ENCODE data around the gene TRERF1. TPM values are rescaled to one million over a fixed set of nuclear protein-coding genes. Genes with fewer than 3 reads are reported as not detected.
A peak's percentile ranks its signal among the peaks of the same experiment; 100 is the strongest.
"Not testable (repeated sequence)": the region's sequence is repeated elsewhere in the genome, so short reads cannot be mapped to it uniquely, and the experiment has no call there.

The TRERF1 gene
- total RNA-seq, 1 donor, result 6.5 TPM

DNA sequence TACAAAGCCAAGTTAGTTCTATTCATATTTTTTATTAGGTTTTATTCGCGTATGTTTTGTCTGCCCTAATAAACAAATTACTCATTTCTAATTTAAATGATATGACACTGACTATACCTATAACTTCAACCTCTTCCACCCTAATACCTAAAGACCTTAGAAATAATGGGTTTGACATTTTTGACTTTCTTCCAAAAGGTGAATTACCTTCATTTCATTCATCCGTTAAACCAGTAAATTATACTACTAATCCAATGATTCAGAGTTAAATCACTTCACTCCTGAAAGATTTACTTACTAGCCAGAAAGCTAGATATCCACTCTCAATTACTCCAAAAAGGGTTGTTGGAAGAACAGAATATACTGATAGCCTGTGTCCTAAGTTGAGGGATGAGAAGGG is 239.3 kb downstream of the TRERF1 start:
- H3K4me3 ChIP-seq (ENCODE audit: low read depth, low read length), result no peak overlapping the region
- TF ChIP-seq, protein P1, sequence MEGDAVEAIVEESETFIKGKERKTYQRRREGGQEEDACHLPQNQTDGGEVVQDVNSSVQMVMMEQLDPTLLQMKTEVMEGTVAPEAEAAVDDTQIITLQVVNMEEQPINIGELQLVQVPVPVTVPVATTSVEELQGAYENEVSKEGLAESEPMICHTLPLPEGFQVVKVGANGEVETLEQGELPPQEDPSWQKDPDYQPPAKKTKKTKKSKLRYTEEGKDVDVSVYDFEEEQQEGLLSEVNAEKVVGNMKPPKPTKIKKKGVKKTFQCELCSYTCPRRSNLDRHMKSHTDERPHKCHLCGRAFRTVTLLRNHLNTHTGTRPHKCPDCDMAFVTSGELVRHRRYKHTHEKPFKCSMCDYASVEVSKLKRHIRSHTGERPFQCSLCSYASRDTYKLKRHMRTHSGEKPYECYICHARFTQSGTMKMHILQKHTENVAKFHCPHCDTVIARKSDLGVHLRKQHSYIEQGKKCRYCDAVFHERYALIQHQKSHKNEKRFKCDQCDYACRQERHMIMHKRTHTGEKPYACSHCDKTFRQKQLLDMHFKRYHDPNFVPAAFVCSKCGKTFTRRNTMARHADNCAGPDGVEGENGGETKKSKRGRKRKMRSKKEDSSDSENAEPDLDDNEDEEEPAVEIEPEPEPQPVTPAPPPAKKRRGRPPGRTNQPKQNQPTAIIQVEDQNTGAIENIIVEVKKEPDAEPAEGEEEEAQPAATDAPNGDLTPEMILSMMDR (IDR thresholded peaks at IDR 0.05; ENCODE audit: insufficient read depth, low read depth, low read length), result no peak
- DNase-seq (ENCODE audit: low read depth), result no peak

DNA sequence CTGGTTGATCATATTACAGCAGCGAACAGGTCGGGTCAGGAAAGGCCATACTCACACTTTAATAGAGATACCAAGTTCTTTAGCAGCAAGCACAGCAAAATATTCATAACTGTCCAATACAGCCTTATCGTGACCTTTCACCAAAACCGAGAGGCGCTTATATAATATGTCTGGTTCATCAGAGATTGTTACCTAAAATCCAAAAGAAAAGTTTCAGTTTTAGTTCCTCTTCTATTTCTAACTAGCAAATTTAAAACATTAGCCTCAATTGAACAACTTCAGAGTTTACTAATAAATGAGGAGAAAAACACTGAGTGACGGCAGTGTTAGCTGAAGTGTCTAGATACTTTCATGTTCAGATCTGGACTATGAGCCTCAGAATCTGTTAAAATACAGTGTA is 240.0 kb downstream of the TRERF1 start:
- H3K4me3 ChIP-seq (ENCODE audit: low read depth, low read length), result no peak overlapping the region
- TF ChIP-seq, protein P1 (IDR thresholded peaks at IDR 0.05; ENCODE audit: insufficient read depth, low read depth, low read length), result no peak
- DNase-seq (ENCODE audit: low read depth), result no peak

DNA sequence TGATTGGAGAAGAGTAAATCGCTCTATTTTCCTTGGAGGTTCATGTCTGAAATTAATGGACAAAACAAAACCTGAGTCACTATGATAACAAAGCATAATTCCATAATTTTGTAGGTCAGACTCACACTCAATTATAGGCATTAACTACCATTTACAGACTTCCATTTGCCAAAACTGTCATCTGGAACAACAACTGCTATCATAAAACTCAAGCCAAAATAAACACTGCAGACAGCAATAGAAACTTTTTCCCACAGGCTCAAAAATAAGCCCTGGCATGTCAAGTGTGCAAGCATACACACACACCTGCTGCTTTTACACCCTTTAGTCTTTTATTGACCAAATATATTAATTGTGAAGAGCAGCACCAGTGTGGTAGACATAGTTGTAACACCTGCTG is 241.2 kb downstream of the TRERF1 start:
- DNase-seq (ENCODE audit: low read depth), result no peak
- no peak overlapping the region for H3K4me3 ChIP-seq (ENCODE audit: low read depth, low read length)
- TF ChIP-seq, protein P1 (IDR thresholded peaks at IDR 0.05; ENCODE audit: insufficient read depth, low read depth, low read length), result no peak

DNA sequence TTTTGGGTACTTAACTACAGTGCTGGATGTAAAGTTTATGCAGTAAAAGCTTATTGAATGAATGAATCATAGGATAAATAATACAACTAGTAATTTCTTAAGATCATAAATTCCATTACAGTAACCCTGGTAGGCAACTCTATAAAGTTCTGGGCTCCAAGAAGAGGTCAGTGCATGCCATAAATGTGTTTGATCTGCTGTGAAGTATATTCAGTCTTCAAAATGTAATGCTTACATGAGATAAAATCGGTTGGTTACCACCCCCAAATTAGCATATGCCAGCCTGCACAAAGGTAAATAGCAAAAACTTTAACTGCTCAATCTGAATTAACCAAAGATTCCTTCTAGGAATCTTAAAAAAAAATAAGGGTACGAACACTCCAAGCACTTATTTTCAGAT is 244.2 kb downstream of the TRERF1 start:
- H3K4me3 ChIP-seq (ENCODE audit: low read depth, low read length); DNase-seq (ENCODE audit: low read depth): not testable (repeated sequence)

DNA sequence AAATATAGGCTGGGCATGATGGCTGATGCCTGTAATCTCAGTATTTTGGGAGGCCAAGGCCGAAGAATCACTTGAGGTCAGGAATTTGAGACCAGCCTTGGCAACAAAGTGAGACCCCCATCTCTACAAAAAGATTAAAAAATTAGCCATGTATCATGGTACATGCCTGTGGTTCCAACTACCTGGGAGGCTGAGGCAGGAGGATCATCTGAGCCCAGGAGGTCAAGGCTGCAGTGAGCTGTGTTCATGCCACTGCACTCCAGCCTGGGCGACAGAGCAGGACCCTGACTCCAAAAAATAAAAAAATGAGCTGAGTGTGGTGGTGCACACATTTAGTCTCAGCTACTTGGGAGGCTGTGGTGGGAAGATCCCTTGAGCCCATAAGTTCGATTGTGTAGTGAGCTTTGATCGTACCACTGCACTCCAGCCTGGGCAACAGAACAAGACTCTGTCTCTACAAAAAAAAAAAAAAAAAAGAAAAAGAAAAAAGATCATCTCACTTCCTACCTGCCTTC is 246.9 kb downstream of the TRERF1 start:
- H3K4me3 ChIP-seq (ENCODE audit: low read depth, low read length), result no peak overlapping the region
- no peak for DNase-seq (ENCODE audit: low read depth)
- TF ChIP-seq, protein P1 (IDR thresholded peaks at IDR 0.05; ENCODE audit: insufficient read depth, low read depth, low read length), result no peak

DNA sequence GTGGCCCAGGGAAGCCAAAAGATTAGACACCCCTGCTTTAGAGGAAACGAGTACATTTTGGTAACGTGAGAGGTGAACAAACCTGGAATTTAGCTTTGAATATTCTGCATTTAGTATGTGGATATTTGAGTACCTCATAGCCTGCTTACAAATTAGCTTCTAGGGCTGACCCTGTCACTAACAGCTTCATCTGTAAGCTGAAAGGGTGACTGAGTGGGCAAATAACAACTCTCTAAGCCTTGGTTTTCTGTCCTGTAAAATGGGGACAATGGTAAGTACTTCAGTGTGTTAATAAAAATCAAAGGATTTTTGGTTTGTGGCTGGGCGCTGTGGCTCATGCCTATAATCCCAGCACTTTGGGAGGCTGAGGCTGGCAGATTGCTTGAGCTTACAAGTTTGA is 248.5 kb downstream of the TRERF1 start:
- no peak for DNase-seq (ENCODE audit: low read depth)
- TF ChIP-seq, protein P1 (IDR thresholded peaks at IDR 0.05; ENCODE audit: insufficient read depth, low read depth, low read length), result no peak
- H3K4me3 ChIP-seq (ENCODE audit: low read depth, low read length), result no peak overlapping the region

DNA sequence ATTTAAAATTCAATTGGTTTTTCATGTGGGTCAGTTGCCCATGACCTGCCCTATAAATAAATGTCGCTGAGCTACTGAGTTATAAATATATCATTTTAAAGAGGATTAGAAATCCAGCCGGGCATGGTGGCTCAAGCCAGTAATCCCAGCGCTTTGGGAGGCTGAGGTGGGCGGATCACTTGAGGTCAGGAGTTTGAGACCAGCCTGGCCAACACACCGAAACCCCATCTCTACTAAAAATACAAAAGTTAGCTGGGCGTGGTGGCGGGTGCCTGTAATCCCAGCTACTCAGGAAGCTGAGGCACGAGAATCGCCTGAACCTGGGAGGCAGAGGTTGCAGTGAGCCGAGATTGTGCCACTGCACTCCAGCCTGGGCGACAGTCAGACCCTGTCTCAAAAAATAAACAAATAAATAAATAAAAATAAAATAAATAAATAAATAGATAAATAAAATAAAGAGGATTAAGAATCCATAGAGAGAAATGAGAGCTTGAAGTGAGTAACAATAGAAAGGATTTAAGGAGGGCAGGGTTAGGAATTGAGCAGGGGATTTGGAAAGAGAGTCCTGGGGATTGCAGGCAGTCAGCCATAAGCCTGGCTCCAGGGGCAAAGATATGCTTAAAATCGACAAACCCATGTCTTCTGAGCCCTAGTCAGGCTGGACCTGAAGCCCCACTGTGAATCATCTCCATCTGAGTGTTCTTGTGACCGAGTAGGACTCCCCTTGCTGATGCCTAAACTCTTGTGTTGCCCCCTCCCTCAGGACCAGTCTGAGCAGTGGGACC is 249.4 kb downstream of the TRERF1 start:
- DNase-seq (ENCODE audit: low read depth); H3K4me3 ChIP-seq (ENCODE audit: low read depth, low read length): not testable (repeated sequence)

DNA sequence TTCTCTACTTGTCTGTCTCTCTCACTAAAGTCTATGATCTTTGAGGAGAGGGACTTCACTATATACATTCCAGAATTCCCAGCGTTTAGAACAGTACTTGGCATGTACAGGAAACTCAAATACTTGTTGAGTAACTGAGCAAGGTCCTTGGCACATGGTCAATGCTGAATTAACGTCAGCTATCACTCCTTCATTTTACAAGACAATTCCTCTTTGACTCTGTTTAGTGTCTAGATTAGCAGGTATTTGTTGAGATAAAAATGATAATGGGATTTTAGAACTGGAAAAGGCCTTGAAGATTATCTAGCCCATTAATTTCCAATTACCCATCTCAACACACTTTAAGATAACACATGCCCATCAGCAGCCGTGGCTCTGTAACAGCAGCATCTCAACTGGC is 250.3 kb downstream of the TRERF1 start:
- TF ChIP-seq, protein P1 (IDR thresholded peaks at IDR 0.05; ENCODE audit: insufficient read depth, low read depth, low read length), result no peak
- peak; percentile 75 for DNase-seq (ENCODE audit: low read depth)
- H3K4me3 ChIP-seq (ENCODE audit: low read depth, low read length), result no peak overlapping the region
